HG02943 (cell line): ENCODE results near the gene GPRIN3.

Experiments
- ATAC-seq: cut with Tn5 transposase; IDR thresholded peaks from one replicate; pipeline ENCODE4 v1.9.1; 2021; ENCODE audit warnings: mild to moderate bottlenecking, low read depth, moderate library complexity; ENCODE audit not compliant: unreplicated experiment

The GPRIN3 gene

DNA sequence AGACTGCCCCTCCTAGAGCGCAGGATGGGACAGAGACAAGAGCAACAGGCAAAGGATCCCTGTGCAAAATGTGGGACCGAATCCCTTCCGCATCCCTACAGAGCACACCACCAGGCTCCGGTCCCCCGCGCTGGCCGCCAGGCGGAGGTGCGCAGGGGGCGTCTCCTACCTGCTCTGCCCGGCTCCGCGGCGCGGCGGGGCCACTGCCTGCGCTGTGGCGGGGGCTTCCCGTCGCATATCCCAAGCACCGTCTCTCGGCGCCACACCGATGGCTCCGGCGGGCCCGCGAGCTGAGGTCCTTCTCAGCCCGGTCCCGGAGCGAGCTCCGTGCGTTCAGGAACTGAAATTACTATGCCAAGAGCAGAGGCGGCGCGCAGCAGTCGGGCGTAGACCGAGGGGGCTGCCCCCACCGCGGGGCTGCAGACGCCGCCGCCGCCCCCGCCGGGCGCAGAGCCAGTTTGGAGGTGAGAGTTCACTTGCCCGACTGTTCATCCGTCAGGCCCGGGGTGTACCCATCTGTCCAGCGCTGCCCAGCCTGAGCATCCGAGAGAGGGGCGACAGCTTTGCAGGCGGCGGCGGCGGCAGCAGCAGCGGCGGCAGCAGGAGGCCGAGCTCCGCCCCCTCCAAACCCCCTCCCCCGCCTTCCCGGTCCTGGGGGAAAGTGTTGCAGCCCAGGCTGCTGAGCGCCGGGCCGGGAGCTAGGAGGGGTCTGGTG lies at the start of gene GPRIN3:
Gene GPRIN3, minus strand, starts transcription at position 355 of the 715 bp plus-strand sequence. CDS start 57,690 bp downstream, outside the sequence.
- ATAC-seq, result peak; percentile 58

DNA sequence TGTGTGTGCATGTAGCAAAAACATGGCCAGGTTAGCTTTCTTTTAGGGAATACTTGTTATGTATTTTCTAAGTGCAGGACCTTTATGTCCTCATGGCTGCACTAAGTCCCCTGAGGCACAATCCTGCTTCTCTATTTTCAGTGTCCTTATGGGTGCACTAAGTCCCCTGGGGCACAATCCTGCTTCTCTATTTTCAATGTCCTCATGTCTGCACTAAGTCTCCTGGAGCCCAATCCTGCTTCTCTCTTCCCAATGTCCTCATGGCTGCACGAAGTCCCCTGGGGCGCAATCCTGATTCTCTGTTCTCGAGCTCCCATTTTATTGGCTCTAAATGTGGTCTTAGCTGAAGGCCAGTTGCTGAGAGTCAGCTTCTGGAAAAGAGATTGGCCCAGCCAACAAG lies 49.7 kb upstream of the GPRIN3 start:
- ATAC-seq, result no peak

DNA sequence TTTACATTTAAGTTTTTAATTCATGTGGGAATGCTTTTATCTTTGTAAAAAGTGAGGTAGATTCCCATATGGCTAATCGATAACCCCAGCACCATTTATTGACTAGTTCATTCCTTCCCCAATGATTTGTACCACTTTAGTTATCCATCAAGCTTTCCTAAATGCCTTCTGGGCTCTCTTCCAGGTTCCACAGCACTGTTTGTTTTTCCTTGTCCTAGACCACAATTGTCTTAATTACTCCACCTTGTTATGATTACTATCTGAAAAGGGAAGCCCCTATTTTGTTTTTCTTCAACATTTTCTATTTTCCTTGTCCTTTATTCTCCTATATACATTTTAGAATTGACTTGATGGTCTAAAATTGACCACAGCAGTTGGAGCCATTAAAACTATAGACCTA lies 48.5 kb upstream of the GPRIN3 start:
- ATAC-seq, result no peak

DNA sequence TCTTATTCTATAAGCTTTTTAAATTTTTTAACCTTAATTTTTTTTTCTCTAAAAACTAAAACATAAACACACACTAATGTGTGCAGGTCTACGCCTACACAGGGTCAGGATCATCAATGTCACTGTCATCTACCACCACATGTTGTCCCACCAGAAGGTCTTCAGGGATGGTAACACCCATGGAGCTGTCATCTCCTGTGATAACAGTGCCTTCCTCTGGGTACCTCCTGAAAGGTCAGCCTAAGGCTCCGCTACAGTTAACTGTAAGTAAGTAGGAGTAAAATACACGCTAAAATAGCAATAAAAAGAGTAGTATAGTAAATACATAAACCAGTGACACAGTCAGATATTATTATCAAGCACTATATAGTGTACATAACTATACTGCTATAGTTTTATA lies 45.9 kb upstream of the GPRIN3 start:
- ATAC-seq, result no peak

DNA sequence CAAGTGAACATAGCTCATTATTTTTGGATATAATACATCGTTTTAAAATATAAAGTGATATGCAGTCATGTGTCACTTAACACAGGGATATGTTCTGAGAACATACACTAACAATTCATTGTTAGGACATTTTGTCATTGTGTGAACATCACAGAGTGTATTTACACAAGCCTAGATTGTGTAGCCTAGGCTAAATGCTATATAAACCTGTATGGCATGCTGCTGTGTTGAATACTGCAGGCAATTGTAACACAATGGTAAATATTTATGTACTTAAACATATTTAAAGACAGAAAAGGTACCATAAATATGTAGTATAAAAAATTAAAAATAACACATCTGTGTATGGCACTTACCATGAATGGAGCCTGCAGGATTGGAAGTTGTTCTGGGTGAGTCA lies 44.9 kb upstream of the GPRIN3 start:
- no peak for ATAC-seq

DNA sequence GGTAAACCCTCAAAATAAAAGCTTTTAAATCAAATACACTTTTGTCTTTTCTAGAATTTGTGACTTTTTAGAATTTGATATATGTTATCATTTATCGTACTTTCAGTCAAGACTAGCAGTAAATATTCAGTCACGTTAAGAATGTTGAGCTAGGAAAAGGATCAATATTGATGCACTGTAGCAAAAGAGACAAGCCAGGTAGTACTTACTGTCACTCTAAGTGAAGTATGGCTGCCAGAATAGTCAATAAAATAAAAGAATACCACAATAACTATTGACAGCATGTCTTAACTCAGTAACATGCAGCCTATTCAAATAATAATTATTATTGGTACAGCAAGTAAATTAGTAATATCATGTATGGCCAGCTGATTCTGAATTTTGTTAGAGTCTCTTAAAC lies 43.6 kb upstream of the GPRIN3 start:
- ATAC-seq, result no peak

DNA sequence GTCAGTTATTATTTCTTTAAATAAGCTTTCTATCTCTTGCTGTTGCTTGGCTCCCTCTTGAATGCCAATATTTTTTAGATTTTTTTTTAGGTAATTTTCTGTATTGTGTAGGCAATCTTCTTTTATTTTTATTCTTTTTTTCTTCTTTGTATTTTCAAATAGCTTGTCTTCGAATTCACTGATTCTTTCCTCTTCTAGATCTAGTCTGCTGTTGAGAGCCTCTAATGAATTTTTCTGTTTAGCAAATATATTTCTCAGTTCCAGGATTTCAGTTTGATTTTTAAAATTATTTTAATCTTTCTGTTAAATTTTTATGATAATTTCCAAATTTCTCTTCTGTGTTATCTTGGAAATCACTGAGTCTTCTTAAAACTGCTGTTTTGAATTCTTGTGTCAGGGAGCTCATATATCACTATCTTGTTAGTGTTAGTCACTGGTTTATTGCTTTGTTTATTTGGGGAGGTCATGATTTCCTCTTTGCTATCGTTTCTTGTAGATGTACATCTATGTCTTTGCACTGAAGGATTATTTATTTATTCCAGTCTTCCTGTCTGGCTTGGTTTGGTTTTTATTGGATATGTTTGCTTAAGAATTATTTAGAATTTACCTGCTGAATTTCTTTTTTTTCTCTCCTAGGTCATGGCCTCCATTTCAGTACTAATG lies 39.9 kb upstream of the GPRIN3 start:
- no peak for ATAC-seq

DNA sequence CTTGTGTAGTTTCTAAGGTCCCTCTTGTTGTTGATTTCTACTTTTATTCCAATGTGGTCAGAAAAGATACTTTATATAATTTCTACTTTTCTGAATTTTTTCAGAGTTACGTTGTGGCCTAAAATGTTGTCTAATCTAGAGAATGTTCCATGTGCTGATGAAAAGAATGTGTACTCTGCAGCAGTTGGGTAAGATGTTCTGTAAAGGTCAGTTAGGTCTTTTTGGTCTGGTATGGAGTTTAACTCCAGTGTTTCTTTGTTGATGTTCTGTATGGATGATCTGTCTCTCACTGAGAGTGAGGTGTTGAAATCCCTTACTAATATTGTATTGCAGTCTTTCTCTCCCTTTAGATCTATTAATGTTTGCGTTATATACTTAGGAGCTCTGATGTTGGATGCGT lies 37.0 kb upstream of the GPRIN3 start:
- no peak for ATAC-seq

DNA sequence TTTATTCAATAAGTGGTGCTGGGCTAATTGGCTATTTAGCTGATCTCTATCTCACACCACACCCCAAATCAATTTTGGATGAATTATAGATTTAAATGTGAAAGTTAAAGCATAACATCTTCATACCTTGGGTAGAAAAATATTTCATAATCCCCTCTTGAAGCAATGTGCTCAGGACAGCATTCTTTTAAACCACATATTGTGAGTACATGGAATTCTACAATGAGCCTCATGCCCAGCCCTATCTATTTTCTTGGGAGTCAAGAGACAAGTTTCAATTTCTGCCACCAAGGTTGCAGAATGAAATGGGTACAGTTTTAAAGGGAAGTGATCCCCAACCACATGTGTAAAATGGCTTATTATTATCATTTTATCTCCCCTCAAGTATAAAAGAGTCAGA lies 30.6 kb upstream of the GPRIN3 start:
- ATAC-seq, result no peak

DNA sequence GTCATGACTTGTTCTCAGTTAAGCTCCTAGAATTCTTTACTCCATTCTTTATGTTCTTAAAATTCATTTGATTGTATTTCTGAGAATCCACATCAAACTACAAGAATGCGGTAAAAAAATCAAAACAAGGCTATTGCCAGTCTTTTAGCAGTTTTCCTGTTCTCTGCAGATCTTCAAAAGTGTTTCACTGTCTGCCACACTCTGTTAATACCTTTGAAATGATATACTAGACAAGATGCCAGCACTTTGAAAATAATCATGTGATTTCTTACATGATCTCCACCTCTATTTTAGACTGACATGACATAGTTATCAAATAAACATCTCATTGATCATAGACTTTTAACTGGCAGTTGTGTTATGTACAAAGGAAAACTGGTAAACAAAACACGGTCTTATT lies 30.1 kb upstream of the GPRIN3 start:
- ATAC-seq, result no peak

DNA sequence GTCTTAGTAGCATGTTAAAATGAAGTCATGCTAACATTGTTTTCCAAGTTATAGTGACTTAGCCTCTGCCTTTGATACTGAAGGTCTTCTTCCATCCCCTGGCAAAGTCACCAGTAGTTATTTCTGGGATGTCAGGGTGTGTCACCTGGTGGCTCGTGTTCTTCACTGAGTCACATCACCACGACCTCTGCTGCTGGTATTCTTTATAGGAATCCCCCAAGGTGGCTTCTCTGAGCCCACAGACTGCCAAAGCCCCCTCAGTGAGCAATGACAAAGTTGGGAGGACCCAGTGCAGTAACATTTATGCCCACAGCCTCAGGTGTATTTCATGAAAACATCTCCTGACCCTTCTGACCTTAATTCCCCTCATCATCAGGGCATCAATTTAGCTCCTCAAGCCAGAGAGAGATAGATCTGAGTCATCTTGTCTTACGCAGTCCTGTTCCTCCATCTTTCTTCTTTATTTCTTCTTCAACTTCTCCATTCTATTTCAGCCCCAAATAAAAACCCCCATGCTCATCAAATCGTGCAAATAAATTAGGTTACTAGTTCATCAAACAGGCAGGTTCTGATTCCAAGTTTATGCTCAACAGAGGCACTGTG lies 29.3 kb upstream of the GPRIN3 start:
- ATAC-seq, result no peak

DNA sequence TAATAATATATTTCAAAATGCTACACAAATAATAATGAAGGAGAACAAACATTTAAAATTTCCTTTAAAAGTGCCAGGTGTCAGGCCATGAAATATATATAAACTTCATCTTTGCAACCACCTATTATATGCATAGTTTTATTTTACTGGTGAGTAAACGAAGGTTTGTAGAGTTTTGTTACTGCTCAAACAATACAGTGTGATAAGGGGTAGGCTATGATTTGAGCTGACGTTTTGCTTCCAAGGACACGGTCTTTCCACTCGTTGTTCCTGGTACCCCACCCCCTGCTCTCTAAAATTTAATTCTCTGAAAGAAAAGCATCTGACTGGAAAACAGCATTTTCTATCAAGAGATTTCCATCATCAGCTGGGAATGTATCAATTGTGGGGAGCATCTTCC lies 27.2 kb upstream of the GPRIN3 start:
- no peak for ATAC-seq

DNA sequence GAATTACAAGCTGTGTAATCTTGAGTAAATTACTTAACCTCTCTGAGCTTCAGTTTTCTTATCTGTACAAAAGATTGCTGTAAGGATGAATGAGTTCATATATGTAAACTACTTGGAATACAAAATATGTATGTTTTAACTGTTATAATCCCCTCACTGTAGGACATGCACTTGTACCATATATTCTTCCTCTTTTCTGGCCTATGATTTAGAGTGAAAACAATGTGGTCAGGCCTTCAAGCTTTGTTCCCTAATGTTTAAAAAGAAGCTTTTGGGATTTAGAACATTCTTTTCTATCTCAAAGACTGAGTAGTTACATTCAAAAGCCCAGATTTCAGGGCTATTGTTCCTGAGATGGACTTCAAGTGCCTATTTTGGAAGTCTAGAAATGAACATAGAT lies 26.7 kb upstream of the GPRIN3 start:
- ATAC-seq, result no peak

DNA sequence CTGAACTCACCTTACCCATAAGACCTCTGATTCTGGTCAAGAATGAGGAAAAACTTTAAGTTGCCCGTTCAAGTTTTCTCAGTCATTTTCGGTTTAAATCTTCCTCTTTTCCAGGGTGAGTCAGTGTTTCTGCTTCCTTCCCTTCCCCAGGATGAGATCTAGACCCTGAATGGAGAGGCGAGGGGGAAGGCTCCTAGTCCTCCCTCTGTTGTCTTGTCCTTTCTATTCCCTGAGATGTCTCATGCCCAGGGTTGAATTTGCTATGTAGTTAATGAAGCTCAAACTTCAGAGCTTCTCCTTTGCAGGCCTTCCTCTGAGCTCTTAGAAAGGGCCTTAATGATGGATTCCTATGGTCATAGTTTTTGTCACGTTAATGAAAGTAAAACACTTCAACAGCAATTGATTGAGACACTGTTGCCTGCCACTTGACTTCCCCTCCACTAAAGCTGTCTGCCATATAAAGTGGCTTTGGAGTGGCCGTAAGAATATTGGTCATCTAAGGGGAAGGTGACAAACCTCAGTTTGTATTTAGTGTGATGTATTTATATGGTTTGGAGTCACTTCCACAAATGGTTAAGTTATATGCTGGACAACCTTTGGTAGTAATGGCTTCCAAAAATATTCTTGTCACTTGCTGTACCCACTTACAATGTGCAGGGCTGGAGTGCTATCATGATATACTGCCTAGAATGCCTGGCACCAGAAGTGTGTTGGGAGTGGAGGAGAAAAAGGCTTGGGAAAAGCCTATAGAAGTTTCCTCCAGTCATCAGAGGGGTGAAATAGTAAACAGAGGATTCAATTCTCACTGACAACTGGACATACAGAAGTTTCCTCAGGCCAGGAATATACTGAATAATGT lies 24.3 kb upstream of the GPRIN3 start:
- ATAC-seq, result no peak

DNA sequence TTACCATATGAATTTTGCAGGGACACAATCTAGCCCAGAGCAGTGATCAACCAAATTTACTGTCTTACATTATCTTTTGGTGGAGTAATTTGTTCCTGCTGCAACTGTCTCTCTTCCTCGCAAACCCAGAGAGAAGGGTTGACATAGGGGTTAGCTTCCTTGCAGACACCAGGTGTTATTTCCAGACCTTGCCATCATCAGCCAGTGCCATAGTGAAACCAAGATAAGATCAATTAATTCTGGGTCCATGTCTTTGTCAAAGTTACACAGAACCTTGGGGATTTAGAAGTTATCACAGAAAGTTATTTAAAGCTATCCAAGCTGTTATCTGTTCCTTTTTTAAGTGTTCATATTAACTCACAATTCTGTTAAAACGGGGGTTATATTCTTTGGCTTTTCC lies 23.6 kb upstream of the GPRIN3 start:
- no peak for ATAC-seq

DNA sequence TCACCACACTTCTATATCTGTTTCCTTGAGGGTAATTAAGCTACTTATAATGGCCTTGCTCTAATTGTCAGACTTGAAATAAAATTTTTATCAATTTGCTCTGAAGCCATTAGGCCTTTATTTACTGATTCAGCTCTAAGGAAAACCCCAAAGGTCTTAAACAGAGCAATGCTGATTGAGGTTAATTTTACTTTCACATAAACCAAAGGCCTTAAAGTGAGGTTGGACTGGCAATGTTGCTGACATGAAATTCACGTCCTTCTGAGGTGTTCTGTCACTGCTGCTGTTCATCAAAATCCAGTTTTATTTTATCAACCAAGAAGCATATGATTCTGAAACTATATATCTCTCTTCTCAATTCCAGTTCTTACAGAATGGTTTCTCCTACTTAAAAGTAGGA lies 21.7 kb upstream of the GPRIN3 start:
- no peak for ATAC-seq

DNA sequence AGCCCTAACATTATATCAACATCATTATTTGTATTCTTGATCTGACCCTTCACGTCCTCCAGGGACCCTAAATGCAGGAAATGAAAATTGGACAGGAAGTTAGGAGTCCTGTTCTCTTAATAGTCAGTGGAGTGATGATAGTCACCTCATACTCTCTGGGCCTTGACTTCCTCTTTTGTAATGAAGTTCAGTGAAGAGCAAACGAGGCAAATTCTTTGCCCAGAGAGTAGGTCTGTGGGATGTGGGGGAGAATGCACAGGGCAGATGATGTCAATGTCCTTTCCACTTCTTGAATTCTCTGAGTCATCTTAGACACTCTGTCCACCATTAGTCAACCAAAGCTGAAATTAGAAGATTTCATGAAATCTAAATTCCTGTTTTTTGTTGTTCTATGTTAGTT lies 17.1 kb upstream of the GPRIN3 start:
- ATAC-seq, result peak; percentile 76

DNA sequence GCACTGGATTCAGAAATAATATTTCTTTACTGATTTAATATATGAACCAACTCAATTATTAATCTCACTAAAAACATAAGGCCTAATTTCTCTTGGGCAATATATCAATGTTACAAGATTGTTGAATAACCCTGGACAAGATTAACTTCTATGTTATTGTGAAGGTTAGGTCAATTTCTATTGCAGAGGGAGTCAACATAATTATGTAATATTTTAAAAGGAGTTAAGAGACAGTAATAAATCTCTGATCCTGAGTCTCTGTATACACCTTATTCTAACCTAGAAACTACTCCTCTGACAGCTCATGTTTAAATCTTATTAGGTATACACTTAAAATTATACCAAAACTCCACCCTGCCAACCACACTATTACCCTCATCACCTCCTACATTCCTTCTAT lies 15.1 kb upstream of the GPRIN3 start:
- ATAC-seq, result no peak

DNA sequence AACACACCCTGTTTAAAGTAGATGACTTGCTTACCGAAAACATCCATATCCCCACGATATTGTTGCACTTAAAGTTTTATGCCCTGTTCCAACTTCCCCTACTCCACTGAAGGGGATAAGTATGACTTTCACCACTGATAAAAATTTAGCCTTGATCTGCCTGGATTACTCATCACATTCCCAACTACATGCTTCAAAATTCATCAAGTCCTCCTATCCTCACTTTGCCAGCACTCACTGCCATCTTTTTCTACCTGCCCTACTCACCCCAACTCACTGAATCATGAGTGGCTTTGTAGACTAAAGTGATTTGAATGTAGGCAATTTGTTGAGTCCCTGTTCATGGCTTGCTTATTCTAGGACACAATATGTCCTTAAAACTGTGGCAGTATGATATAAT lies 12.2 kb upstream of the GPRIN3 start:
- ATAC-seq, result no peak

DNA sequence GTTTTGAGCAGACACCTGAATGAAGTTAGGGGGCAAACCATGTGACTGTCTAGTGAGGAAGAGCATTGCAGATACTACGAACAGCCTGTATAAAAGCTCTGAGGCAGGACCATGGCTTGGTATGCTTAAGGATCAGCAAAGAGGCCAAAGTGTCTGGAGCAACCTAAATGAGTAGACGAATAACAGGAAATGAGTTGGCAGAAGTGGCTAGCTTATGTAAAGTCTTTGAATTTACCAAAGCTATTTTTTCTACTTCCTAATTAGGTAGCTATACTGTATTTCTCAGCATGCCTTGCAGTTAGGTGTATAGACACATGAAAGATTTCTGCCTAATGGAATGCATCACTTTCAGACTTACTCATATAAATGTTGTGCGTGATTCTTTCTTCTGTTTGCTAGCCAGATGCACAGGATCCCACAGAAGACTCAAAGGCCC lies 9.3 kb upstream of the GPRIN3 start:
- no peak for ATAC-seq

DNA sequence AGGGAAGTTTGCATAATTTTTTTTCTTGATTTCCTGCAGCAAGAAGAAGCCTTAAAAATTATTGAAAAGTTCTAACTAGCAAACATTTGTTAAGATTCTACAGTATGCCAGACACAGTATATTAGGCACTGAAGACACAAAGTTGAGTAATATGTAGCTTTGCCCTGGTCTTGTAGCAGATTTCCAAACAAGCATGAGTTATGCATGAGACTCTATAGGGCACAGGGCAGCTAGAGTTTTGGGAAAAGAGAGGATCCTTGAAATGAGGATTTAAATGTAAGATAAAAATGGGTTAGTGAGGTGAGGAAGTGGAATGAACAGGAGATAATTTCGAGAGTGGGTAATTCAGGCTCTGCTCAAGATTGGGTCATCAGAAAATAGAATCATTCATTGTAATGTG lies 8.6 kb upstream of the GPRIN3 start:
- ATAC-seq, result no peak
